Measurements from ENCODE around the gene TP73. TPM values are rescaled to one million over a fixed set of nuclear protein-coding genes. Genes with fewer than 3 reads are reported as not detected.

Gene TP73
- total RNA-seq, 1 experiment from 2014 or later = 19.2 TPM

DNA sequence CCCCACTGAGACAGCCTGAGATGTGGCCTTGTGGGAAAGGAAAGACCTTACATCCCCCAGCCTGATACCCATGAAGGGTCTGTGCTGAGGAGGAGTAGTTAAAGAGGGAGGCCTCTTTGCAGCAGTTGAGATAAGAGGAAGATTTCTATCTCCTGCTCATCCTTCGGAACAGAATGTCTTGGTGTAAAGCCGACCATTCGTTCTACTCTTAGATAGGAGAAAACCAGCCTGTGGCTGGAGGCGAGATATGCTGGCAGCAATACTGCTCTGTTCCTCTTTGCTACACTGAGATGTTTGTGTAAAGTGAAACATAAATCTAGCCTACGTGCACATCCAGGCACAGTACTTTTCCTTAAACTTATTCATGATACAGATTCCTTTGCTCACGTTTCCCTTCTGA is 98.4 kb downstream of the TP73 start:
- no peak for DNase-seq (ENCODE audit: low read depth, low spot score)
- Histone ChIP-seq H3K9me3 (ENCODE audit: control insufficient read depth in 1 of 2, insufficient read depth in 1 of 2, low read depth in 1 of 2, low read length in 2 of 2) (no peaks in the 10 kb centered on the region), H3K9ac (ENCODE audit: low read length) (no peak overlapping the region), H3K27me3 (ENCODE audit: insufficient read depth, low read length) (peaks cover 12% of the 10 kb centered on the region), H3K79me2 (ENCODE audit: insufficient read depth, low read length) (no peaks in the 10 kb centered on the region), H4K20me1 (ENCODE audit: insufficient read depth) (no peaks in the 10 kb centered on the region), H3K4me2 (ENCODE audit: low read length) (no peak overlapping the region), H3K36me3 (ENCODE audit: control insufficient read depth in 1 of 2, insufficient read depth in 2 of 2, low read length in 2 of 2) (no peaks in the 10 kb centered on the region), H3K4me1 (ENCODE audit: control insufficient read depth in 1 of 2, insufficient read depth in 2 of 2, low read length in 2 of 2) (no peaks in the 10 kb centered on the region), H3K9me2 (ENCODE audit: insufficient read depth) (no peaks in the 10 kb centered on the region), H3K27ac (ENCODE audit: low read depth, low read length) (no peak overlapping the region), H3K4me3 (replicated peaks in 1 of 2; ENCODE audit: low read depth in 1 of 2, low read length in 2 of 2) (no peak overlapping the region), H2AFZ (ENCODE audit: low read depth, low read length, poor library complexity, severe bottlenecking) (no peak overlapping the region)
- intact Hi-C loops (cut with micrococcal nuclease) = no loop called here
- TF ChIP-seq SRF (IDR thresholded peaks at IDR 0.05; ENCODE audit: low read depth) (no peak), CBX3 (IDR thresholded peaks at IDR 0.05; ENCODE audit: low read depth) (no peak), EZH2phosphoT487 (IDR thresholded peaks at IDR 0.05; ENCODE audit: borderline replicate concordance) (no peak), REST (IDR thresholded peaks at IDR 0.05; ENCODE audit: low read depth) (no peak), TCF7L2 (IDR thresholded peaks at IDR 0.05; ENCODE audit: borderline replicate concordance, extremely low read depth, insufficient read depth, insufficient read length) (no peak), ZFX (IDR thresholded peaks at IDR 0.05) (no peak), FOSL1 (IDR thresholded peaks at IDR 0.05; ENCODE audit: low read depth) (no peak), ELF1 (IDR thresholded peaks at IDR 0.05; ENCODE audit: borderline replicate concordance, low read depth) (no peak), CTCF (IDR thresholded peaks at IDR 0.05 in 2 of 3, conservative IDR thresholded peaks at IDR 0.05 in 1 of 3; ENCODE audit: borderline replicate concordance in 1 of 3, insufficient read depth in 1 of 3, low read depth in 2 of 3, low read length in 2 of 3) (no peak), POLR2A (IDR thresholded peaks at IDR 0.05; ENCODE audit: borderline replicate concordance, extremely low read depth, insufficient read depth, insufficient read length) (no peak), SIN3A (IDR thresholded peaks at IDR 0.05; ENCODE audit: low read depth) (no peak), POLR2AphosphoS5 (IDR thresholded peaks at IDR 0.05; ENCODE audit: low read depth, low read length) (no peak), MAX (IDR thresholded peaks at IDR 0.05) (no peak), RAD21 (IDR thresholded peaks at IDR 0.05; ENCODE audit: low read depth) (no peak), SP1 (IDR thresholded peaks at IDR 0.05; ENCODE audit: low read depth) (no peak), EZH2 (IDR thresholded peaks at IDR 0.05) (no peak), EGR1 (IDR thresholded peaks at IDR 0.05; ENCODE audit: low read depth) (no peak)
- RAD21 ChIA-PET (ENCODE audit: low non-redundant PET in 1 of 2, low total read pairs in 2 of 2, uncharacterized antibody in 2 of 2, unreplicated experiment in 2 of 2) = no interaction called here
- POLR2A ChIA-PET = no interaction called here
- no peak for ATAC-seq
- CTCF ChIA-PET = no interaction called here
- no TSS peak for BruUV-seq (replicated peaks)
